AG04449 (cell line): ENCODE measurements around the gene ARNT2.

Source experiments
- CTCF ChIA-PET: fragments of 350-600 bp; formaldehyde crosslinking; extraction: SDS; loops from one replicate; lab custom pipeline; 2021; ENCODE audit warnings: antibody characterized with exemption; lab: Yijun Ruan, JAX
- POLR2A ChIA-PET: fragments of 400-600, 350-600 bp; formaldehyde crosslinking; extraction: SDS; loops from one replicate; lab custom pipeline; 2020; ENCODE audit warnings: antibody characterized with exemption, inconsistent platforms; lab: Yijun Ruan, JAX
- DNase-seq: peaks from one replicate; pipeline ENCODE4 v3.0.0-alpha.2; 2010; ENCODE audit warnings: low read depth, low spot score
- H3K4me3 ChIP-seq: 2 replicates; pipeline ENCODE4 v1.5.1; 2011; ENCODE audit warnings: low read depth, mild to moderate bottlenecking, control low read depth, low read length
- CTCF ChIP-seq: IDR thresholded peaks from one replicate; pipeline ENCODE4 v1.5.1; 2011; ENCODE audit warnings: mild to moderate bottlenecking, moderate library complexity, low read length, control low read depth, inconsistent platforms; ENCODE audit not compliant: insufficient read depth; ENCODE audit errors: missing control alignments

Gene ARNT2

GRCh38 chr15:80523746-80524145 lies 119.6 kb downstream of the ARNT2 start:
- CTCF ChIA-PET = no interaction called here
- TF ChIP-seq CTCF = no peak
- POLR2A ChIA-PET = no interaction called here

GRCh38 chr15:80525853-80526252 lies 121.7 kb downstream of the ARNT2 start:
- ChIA-PET POLR2A (interaction anchor here (1.4 kb wide), 1 partner anchor 44 kb away, joined by 4 read pairs; no protein-coding TSS in a partner anchor), CTCF (interaction anchor here (1.0 to 2.0 kb wide), 5 partner anchors 13 to 251 kb away, joined by 3 to 6 read pairs (median 3); no protein-coding TSS in a partner anchor)
- no peak for DNase-seq
- no peak overlapping the region for H3K4me3 ChIP-seq
- no peak for TF ChIP-seq CTCF

More at GRCh38 chr15:80523746-80524145, 119.6 kb downstream of the ARNT2 start:
- no peak for DNase-seq
- H3K4me3 ChIP-seq = no peak overlapping the region

- H3K4me3 ChIP-seq = no peak overlapping the region
- ChIA-PET POLR2A (interaction anchor here (0.7 to 1.4 kb wide), 2 partner anchors 24 to 45 kb away, joined by 3 to 4 read pairs; no protein-coding TSS in a partner anchor), CTCF (interaction anchor here (0.9 to 2.0 kb wide), 8 partner anchors 9 to 250 kb away, joined by 3 to 6 read pairs (median 3); no protein-coding TSS in a partner anchor)
- no peak for TF ChIP-seq CTCF
- DNase-seq = peak; percentile 56
Measured at GRCh38 chr15:80526556-80527340, 122.6 kb downstream of the ARNT2 start.

GRCh38 chr15:80527406-80527805 lies 123.2 kb downstream of the ARNT2 start:
- no peak overlapping the region for H3K4me3 ChIP-seq
- no peak for TF ChIP-seq CTCF
- DNase-seq = no peak
- ChIA-PET POLR2A (no interaction called here), CTCF (interaction anchor here (0.9 to 1.5 kb wide), 3 partner anchors 10 to 71 kb away, joined by 3 to 5 read pairs (median 3); no protein-coding TSS in a partner anchor)

GRCh38 chr15:80527961-80528360 lies 123.8 kb downstream of the ARNT2 start:
- no peak for DNase-seq
- no peak for TF ChIP-seq CTCF
- ChIA-PET CTCF (interaction anchor here (1.5 kb wide), 1 partner anchor 14 kb away, joined by 5 read pairs; no protein-coding TSS in a partner anchor), POLR2A (no interaction called here)
- H3K4me3 ChIP-seq = no peak overlapping the region

GRCh38 chr15:80530737-80531365 lies 126.7 kb downstream of the ARNT2 start:
- no peak for TF ChIP-seq CTCF
- no peak for DNase-seq
- ChIA-PET POLR2A (no interaction called here), CTCF (interaction anchor here (1.1 to 1.4 kb wide), 2 partner anchors 37 to 49 kb away, joined by 3 read pairs; no protein-coding TSS in a partner anchor)
- H3K4me3 ChIP-seq = no peak overlapping the region
